Lower lobe of right lung (tissue), 2 donors: ENCODE results near the gene AANAT. TPM values are rescaled to one million over a fixed set of nuclear protein-coding genes. Genes with fewer than 3 reads are reported as not detected.

ENCODE experiments used
- ATAC-seq, 2 donors: fragments of 200-7000 bp; cut with Tn5 transposase; one replicate each; pipeline ENCODE4 v1.9.1; 2020 to 2022; ENCODE audit warnings: mild to moderate bottlenecking in 2 of 2, moderate library complexity in 2 of 2
- DNase-seq: peaks from one replicate; pipeline ENCODE4 v3.0.0-alpha.2; 2020
- H3K27ac ChIP-seq: fragments of 200-600 bp; one replicate; pipeline ENCODE4 v1.8.0; 2022
- H3K27me3 ChIP-seq: fragments of 200-600 bp; one replicate; pipeline ENCODE4 v1.8.0; 2022; ENCODE audit warnings: low read depth
- H3K36me3 ChIP-seq: fragments of 200-600 bp; one replicate; pipeline ENCODE4 v1.8.0; 2022; ENCODE audit warnings: mild to moderate bottlenecking
- H3K4me1 ChIP-seq: fragments of 200-600 bp; one replicate; pipeline ENCODE4 v1.8.0; 2022
- H3K4me3 ChIP-seq: fragments of 200-600 bp; one replicate; pipeline ENCODE4 v1.8.0; 2022; ENCODE audit warnings: mild to moderate bottlenecking
- H3K9me3 ChIP-seq: fragments of 200-600 bp; one replicate; pipeline ENCODE4 v1.8.0; 2022
- CTCF ChIP-seq: fragments of 200-600 bp; IDR thresholded peaks from one replicate; pipeline ENCODE4 v1.8.0; 2022; ENCODE audit warnings: antibody characterized with exemption, mild to moderate bottlenecking
- intact Hi-C: fragments of 100-400 bp; cut with DNase I; formaldehyde crosslinking; loops from one replicate; pipeline ENCODE4 v1.11.0; 2022
- total RNA-seq: library from RNA; stranded (reverse); fragmentation: NEBNext Ultra II Directional; extraction: Animal tissue kit (Norgen Biotek cat#: 25700); gene quantifications from one replicate; pipeline ENCODE4 v1.2.1, GENCODE V29; 2021
- donor health status: DM: no; HTN: yes; CAD: no; lungs with severe emphysema.

Gene AANAT
- total RNA-seq, 1 donor from 2014 or later: not detected

GRCh38 chr17:76422860-76423259 is 44.5 kb upstream of the AANAT start:
- DNase-seq (no peak), ATAC-seq (no peak)
- no peaks in the 10 kb centered on the region for H3K27me3 ChIP-seq
- peaks cover 21% of the 10 kb centered on the region for H3K4me1 ChIP-seq
- H3K27ac ChIP-seq: no peak overlapping the region
- intact Hi-C loops: no loop called here
- no peaks in the 10 kb centered on the region for H3K9me3 ChIP-seq
- H3K36me3 ChIP-seq: no peaks in the 10 kb centered on the region
- TF ChIP-seq CTCF: no peak
- H3K4me3 ChIP-seq: no peak overlapping the region

GRCh38 chr17:76426853-76427252 is 40.5 kb upstream of the AANAT start:
- Histone ChIP-seq H3K36me3 (no peaks in the 10 kb centered on the region), H3K27ac (no peak overlapping the region)

DNA sequence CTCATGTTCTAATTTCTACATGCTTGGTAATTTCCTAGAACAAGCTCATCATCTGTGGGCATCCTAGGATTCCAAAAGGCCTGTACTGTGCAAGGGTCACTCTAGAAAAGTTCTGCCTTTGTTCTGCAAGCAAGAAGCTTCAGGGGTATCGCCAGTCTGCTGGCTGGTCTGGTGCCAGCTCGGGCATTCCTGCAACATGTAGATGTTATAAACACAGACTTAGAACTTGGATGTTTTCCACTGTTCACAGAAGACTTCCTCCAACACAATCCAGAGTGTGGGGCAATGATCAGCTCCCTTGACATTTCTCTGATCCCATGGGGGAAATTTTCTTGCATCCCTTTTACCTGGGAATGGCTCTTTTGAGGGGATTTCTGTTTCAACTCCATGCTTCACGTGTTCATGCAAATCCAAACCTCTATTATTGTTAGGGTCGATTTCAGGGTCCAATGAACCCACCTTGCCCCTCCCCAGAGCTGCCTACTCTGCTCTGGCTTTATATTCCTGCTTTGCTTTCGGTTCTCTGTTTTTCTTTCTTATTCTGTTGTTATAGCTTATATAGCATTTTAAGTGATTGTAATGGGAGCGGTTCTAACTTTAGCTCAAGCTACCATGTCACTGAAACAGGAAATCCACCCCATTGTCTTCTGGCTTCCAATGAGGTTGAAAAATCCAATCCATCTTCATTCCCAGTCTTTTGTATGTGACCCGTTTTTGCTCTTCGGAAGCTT is 39.7 kb upstream of the AANAT start:
- DNase-seq: no peak
- Histone ChIP-seq H3K4me1 (peaks cover 26% of the 10 kb centered on the region), H3K27ac (peak overlapping the region; percentile 44), H3K27me3 (no peaks in the 10 kb centered on the region), H3K4me3 (no peak overlapping the region), H3K36me3 (no peaks in the 10 kb centered on the region), H3K9me3 (no peaks in the 10 kb centered on the region)
- TF ChIP-seq CTCF: no peak
- ATAC-seq: no peak
- intact Hi-C loops: no loop called here

More at GRCh38 chr17:76426853-76427252, 40.5 kb upstream of the AANAT start:
- ATAC-seq (no peak), DNase-seq (no peak)
- Histone ChIP-seq H3K9me3 (no peaks in the 10 kb centered on the region), H3K4me1 (peaks cover 26% of the 10 kb centered on the region), H3K4me3 (no peak overlapping the region), H3K27me3 (no peaks in the 10 kb centered on the region)
- intact Hi-C loops: no loop called here
- no peak for TF ChIP-seq CTCF

DNA sequence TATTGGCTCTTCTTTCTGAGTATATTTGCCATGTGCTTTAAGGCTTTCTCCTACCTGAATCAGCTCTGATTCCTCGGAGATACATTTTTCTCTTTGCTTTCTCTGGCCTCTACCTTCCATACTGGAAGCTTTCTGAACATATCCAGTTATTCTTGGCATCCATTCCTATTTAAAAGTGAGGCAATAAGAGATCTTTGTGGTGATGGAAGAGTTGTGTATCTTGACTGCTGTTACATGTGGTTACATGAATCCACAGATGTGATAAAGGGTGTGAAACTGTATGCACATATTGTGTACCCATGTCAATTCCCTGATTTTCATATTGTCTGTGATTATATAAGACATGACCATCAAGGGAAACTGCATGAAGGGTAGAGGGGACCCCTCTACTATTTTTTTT is 38.9 kb upstream of the AANAT start:
- H3K9me3 ChIP-seq: no peaks in the 10 kb centered on the region
- DNase-seq (no peak), ATAC-seq (no peak)
- TF ChIP-seq CTCF: no peak
- intact Hi-C loops: no loop called here
- no peak overlapping the region for H3K4me3 ChIP-seq
- H3K27ac ChIP-seq: peak overlapping the region; percentile 44
- peaks cover 26% of the 10 kb centered on the region for H3K4me1 ChIP-seq
- H3K36me3 ChIP-seq: no peaks in the 10 kb centered on the region
- H3K27me3 ChIP-seq: no peaks in the 10 kb centered on the region

DNA sequence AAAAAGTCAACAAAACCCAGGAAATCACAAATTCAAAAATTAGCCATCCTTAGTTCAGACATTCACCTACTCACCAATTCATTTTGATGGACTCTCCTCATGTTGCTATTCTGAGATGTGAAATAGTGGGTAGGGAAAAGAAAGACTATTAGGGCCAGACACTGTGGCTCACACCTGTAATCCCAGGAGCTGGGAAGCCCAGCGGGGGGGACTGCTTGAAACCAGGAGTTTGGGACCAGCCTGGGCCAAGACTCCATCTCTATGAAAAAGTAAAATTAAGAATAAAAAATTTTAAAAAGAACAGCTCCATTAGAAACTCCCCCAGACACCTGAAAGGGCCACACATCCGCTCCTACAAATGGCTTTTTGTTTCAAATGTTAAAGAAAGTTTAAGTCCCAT is 35.9 kb upstream of the AANAT start:
- no peak for DNase-seq
- H3K4me1 ChIP-seq: peaks cover 26% of the 10 kb centered on the region
- no peaks in the 10 kb centered on the region for H3K36me3 ChIP-seq
- no peak overlapping the region for H3K4me3 ChIP-seq
- no peaks in the 10 kb centered on the region for H3K9me3 ChIP-seq
- no peak for ATAC-seq
- no peaks in the 10 kb centered on the region for H3K27me3 ChIP-seq
- no peak overlapping the region for H3K27ac ChIP-seq
- intact Hi-C loops: no loop called here
- no peak for TF ChIP-seq CTCF
